ENCODE results near the gene IRX5. TPM values are rescaled to one million over a fixed set of nuclear protein-coding genes. Genes with fewer than 3 reads are reported as not detected.

IRX5 gene
- total and polyA plus RNA-seq, 2 of the 4 experiments (the other 2 are of a cell fraction): not detected

DNA sequence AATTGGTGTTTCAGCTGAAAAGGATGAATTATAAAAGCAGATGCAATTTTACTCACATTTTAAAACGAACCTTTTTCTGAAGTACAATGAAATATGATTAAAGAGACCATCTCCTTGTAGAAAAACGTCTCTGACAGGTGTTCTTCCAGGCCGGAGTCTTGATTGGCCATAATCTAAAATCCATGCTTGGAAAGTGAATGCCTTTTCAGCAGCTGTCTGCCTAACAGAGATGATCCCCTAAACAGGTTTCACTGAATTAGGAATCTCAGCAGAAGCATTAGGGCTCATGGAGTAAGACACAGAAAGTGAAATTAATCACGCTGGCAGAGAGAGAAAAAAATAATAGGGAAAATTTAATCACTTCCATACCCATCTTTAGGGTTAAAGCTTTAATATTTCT lies 39.3 kb upstream of the IRX5 start:
- no peak overlapping the region for H3K14ac ChIP-seq (replicated peaks; ENCODE audit: low read depth, low read length)

More for the DNA sequence above, 39.3 kb upstream of the IRX5 start:
- H3K56ac ChIP-seq (ENCODE audit: extremely low read depth, insufficient read depth, low read length): no peak overlapping the region
- WGBS, 2 experiments (ENCODE audit: extremely low coverage in 2 of 2, insufficient read length in 1 of 2): no CpG with 5 or more reads among the region's 4 CpGs
- dilution Hi-C loops (cut with HindIII; ENCODE audit: low sequenced_read_pairs, unreplicated experiment): no loop called here
- no peak overlapping the region for H2BK5ac ChIP-seq (ENCODE audit: low read depth, low read length, poor library complexity, severe bottlenecking)
- H3K18ac ChIP-seq (ENCODE audit: low read depth, low read length): no peak overlapping the region
- no peak overlapping the region for H3K27ac ChIP-seq (ENCODE audit: insufficient read depth, low read length)
- H3K27me3 ChIP-seq (ENCODE audit: control insufficient read depth, insufficient read depth, low read length): no peaks in the 10 kb centered on the region
- H2BK20ac ChIP-seq (ENCODE audit: low read depth, low read length): no peak overlapping the region
- DNase-seq (no peak), ATAC-seq (ENCODE audit: low read depth) (no peak)
- no peak overlapping the region for H3K23ac ChIP-seq (ENCODE audit: low read depth, low read length)
- no peak overlapping the region for H3K4me2 ChIP-seq (ENCODE audit: low read depth, low read length)
- H4K5ac ChIP-seq (ENCODE audit: low read depth, low read length): no peak overlapping the region
- intact Hi-C loops (cut with micrococcal nuclease): no loop called here
- no peaks in the 10 kb centered on the region for H3K79me1 ChIP-seq (ENCODE audit: low read depth in 1 of 2, low read length in 2 of 2)
- H3K9me3 ChIP-seq (ENCODE audit: control insufficient read depth, insufficient read depth, low read length): peaks cover 4% of the 10 kb centered on the region
- H2BK15ac ChIP-seq (ENCODE audit: low read depth, low read length): no peak overlapping the region
- H2BK120ac ChIP-seq (ENCODE audit: low read depth, low read length): no peak overlapping the region
- H3K4me3 ChIP-seq (ENCODE audit: insufficient read depth, low read depth, low read length): no peak overlapping the region
- H2AK5ac ChIP-seq (ENCODE audit: low read depth, low read length): no peak overlapping the region
- H4K8ac ChIP-seq (ENCODE audit: low read depth in 2 of 2, low read length in 2 of 2): no peak overlapping the region
- no TSS peak for BruUV-seq (replicated peaks)
- ChIA-PET CTCF (interaction anchor here (1.5 kb wide), 1 partner anchor 18 kb away, joined by 3 read pairs; no protein-coding TSS in a partner anchor), POLR2A (ENCODE audit: unreplicated experiment) (no interaction called here)
- no peak overlapping the region for H3K4ac ChIP-seq (ENCODE audit: low read depth, low read length)
- H3K9ac ChIP-seq (ENCODE audit: low read depth, low read length): no peak overlapping the region
- H3K36me3 ChIP-seq (ENCODE audit: control insufficient read depth, insufficient read depth, low read length): no peaks in the 10 kb centered on the region
- H3K4me1 ChIP-seq (ENCODE audit: control insufficient read depth, insufficient read depth, low read length): no peaks in the 10 kb centered on the region
- H2AFZ ChIP-seq (replicated peaks; ENCODE audit: low read length, poor library complexity): no peak overlapping the region
- no peaks in the 10 kb centered on the region for H4K20me1 ChIP-seq (ENCODE audit: insufficient read depth, low read length)
- H2AK9ac ChIP-seq (replicated peaks; ENCODE audit: low read depth, low read length, poor library complexity): no peak overlapping the region
- TF ChIP-seq BHLHE40 (IDR thresholded peaks at IDR 0.05; ENCODE audit: low read depth, low read length) (no peak), MAZ (IDR thresholded peaks at IDR 0.05; ENCODE audit: borderline replicate concordance, low read depth, low read length) (no peak), SMC3 (IDR thresholded peaks at IDR 0.05; ENCODE audit: low read depth, low read length) (no peak), RAD21 (IDR thresholded peaks at IDR 0.05; ENCODE audit: low read length) (no peak), NFE2L2 (IDR thresholded peaks at IDR 0.05; ENCODE audit: low read depth, low read length) (no peak), RFX5 (IDR thresholded peaks at IDR 0.05; ENCODE audit: low read depth, low read length) (no peak), POLR2A (IDR thresholded peaks at IDR 0.05; ENCODE audit: low read depth, low read length) (no peak), MXI1 (IDR thresholded peaks at IDR 0.05; ENCODE audit: borderline replicate concordance, low read depth, low read length) (no peak), CHD1 (IDR thresholded peaks at IDR 0.05; ENCODE audit: low read depth, low read length) (no peak), MAFK (IDR thresholded peaks at IDR 0.05; ENCODE audit: low read depth, low read length) (no peak), RCOR1 (IDR thresholded peaks at IDR 0.05; ENCODE audit: insufficient replicate concordance, low read length) (no peak), FOS (IDR thresholded peaks at IDR 0.05; ENCODE audit: low read depth, low read length) (no peak), CEBPB (IDR thresholded peaks at IDR 0.05; ENCODE audit: low read depth, low read length) (no peak)
- TF ChIP-seq, protein P1, sequence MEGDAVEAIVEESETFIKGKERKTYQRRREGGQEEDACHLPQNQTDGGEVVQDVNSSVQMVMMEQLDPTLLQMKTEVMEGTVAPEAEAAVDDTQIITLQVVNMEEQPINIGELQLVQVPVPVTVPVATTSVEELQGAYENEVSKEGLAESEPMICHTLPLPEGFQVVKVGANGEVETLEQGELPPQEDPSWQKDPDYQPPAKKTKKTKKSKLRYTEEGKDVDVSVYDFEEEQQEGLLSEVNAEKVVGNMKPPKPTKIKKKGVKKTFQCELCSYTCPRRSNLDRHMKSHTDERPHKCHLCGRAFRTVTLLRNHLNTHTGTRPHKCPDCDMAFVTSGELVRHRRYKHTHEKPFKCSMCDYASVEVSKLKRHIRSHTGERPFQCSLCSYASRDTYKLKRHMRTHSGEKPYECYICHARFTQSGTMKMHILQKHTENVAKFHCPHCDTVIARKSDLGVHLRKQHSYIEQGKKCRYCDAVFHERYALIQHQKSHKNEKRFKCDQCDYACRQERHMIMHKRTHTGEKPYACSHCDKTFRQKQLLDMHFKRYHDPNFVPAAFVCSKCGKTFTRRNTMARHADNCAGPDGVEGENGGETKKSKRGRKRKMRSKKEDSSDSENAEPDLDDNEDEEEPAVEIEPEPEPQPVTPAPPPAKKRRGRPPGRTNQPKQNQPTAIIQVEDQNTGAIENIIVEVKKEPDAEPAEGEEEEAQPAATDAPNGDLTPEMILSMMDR (conservative IDR thresholded peaks at IDR 0.05; ENCODE audit: low read depth, low read length): no peak
- TF ChIP-seq, protein P2, sequence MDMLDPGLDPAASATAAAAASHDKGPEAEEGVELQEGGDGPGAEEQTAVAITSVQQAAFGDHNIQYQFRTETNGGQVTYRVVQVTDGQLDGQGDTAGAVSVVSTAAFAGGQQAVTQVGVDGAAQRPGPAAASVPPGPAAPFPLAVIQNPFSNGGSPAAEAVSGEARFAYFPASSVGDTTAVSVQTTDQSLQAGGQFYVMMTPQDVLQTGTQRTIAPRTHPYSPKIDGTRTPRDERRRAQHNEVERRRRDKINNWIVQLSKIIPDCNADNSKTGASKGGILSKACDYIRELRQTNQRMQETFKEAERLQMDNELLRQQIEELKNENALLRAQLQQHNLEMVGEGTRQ (IDR thresholded peaks at IDR 0.05; ENCODE audit: low read depth, low read length): no peak
- TF ChIP-seq, protein P3, sequence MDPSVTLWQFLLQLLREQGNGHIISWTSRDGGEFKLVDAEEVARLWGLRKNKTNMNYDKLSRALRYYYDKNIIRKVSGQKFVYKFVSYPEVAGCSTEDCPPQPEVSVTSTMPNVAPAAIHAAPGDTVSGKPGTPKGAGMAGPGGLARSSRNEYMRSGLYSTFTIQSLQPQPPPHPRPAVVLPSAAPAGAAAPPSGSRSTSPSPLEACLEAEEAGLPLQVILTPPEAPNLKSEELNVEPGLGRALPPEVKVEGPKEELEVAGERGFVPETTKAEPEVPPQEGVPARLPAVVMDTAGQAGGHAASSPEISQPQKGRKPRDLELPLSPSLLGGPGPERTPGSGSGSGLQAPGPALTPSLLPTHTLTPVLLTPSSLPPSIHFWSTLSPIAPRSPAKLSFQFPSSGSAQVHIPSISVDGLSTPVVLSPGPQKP (IDR thresholded peaks at IDR 0.05; ENCODE audit: borderline replicate concordance, low read depth, low read length): no peak
- in situ Hi-C loops (cut with MboI; ENCODE audit: low sequenced_read_pairs): no loop called here
- no peaks in the 10 kb centered on the region for H3K9me1 ChIP-seq (ENCODE audit: insufficient read depth, low read length)
- no peak overlapping the region for H4K91ac ChIP-seq (ENCODE audit: insufficient read depth, low read depth, low read length)

All from IMR-90 (cell line).